Occipital lobe (tissue), 2 donors: ENCODE data around the gene DCP2. TPM values are rescaled to one million over a fixed set of nuclear protein-coding genes. Genes with fewer than 3 reads are reported as not detected.

Source experiments
- DNase-seq: peaks from one replicate; lab custom pipeline; 2025; lab: John Stamatoyannopoulos, UW
- total RNA-seq: library from RNA; depleted of rRNA; stranded (reverse); fragments of >200 nt; gene quantifications from one replicate; pipeline ENCODE4 v1.2.3, GENCODE V29; 2014

Gene DCP2
- total RNA-seq, 1 donor from 2014 or later = 129 TPM

DNA sequence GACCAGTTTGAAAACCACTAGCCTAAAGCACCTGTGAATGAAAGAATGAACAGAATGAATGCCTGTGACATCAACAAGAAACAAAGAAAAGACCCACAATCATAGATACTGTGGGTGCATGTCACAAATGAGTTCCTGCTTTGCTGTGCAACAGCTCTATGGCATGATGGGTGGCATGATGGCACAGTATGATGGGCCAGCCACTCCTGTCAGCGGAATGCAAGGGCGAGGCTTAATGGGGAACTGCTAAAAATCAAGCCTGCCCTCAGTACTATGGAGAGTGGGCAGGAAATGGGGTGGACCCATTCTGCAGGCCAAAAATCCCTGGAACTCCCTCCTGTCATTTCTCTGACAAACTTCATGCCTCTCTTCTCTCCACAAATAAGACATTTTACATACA is 89.0 kb downstream of the DCP2 start:
- DNase-seq = no peak

DNA sequence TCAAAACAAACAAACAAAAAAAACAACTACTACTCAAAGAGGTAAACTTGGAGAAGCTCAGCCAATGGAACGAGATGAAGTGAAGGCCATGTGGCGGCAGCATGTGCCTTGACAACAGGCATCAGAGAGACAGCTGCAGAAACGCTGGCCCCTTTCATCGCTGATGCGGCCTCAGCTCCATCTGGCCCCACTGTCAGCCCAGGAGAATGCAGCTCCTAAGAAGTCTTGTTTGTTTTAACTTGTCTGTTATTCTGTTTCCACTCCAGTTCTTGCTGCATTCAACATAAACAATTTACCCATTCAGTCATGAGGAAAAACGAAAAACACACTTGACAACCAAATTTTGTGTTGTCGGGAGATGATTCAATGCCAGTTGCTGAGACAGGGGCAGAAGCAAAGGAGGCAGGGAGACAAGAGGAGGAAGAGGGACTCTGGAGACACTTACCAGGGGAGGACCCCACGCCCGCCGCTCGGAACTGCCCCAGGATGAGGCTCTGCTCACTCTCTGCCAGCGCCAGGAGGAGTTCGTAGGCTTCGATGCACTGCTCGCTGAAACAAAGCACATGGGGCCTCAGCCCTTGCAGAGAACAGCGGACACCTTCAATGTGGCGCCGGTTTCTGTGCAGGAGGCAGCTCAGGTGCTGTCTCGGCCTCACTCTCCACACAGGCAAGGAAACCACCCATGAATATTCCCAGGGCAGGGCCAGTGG is 91.2 kb downstream of the DCP2 start:
- DNase-seq = no peak

- no peak for DNase-seq
These were observed 92.0 kb downstream of the DCP2 start for GRCh38 chr5:113068559-113068958.

Other genes with a start within 250 kb of the DCP2 start
- 423 TPM for gene APC, start 238.9 kb upstream of the DCP2 start, total RNA-seq
- gene SRP19, start 115.5 kb upstream of the DCP2 start, total RNA-seq = 33.8 TPM
- gene REEP5, start 54.6 kb upstream of the DCP2 start, total RNA-seq = 113 TPM